ENCODE measurements around the gene NAV2.

NAV2 gene

DNA sequence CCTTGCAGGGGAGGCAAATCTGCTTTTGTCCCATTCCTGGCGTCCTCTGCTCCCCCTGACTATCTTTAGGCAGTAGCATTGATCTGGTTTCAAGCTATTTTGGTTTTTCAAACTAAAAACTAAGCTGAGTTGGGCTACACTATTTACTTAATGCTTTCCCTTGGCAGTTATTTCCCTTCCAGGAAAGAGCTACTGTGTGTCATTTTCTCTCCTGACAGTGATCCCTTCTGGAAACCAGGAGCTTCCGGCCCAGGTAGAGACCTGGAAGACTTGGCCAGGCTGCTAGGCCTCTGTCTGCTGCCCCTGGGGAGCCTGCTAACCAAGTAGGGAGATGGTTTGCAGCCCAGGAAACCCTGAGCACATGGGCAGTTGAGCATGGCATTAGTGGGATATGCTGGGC, 35.0 kb downstream of the NAV2 start:
- no peak for DNase-seq

DNA sequence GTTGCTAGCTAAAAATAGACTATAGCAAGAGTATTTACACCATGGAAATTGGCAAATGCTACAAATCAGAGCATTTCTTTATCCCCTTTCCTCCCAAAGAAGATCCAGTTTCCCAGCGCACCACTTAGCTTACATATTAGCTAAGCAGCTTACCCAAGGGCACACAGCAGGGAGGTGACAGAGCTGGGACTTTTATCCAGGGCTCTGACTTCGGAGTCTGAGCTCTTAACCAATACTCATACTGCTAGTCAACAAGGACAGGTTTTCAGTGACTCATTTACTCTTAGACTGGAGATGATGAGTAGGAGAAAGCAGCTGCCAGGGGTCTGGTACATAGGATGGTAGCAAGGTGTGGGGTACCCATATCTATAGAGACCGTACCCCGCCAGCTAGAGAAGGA, 38.4 kb downstream of the NAV2 start:
- DNase-seq: no peak

GRCh38 chr11:19753451-19754106, 40.9 kb downstream of the NAV2 start:
- no peak for DNase-seq

GRCh38 chr11:19756675-19757475, 44.2 kb downstream of the NAV2 start:
- DNase-seq: no peak

- no peak for DNase-seq
Measured at GRCh38 chr11:19759389-19759788, 46.8 kb downstream of the NAV2 start.

DNA sequence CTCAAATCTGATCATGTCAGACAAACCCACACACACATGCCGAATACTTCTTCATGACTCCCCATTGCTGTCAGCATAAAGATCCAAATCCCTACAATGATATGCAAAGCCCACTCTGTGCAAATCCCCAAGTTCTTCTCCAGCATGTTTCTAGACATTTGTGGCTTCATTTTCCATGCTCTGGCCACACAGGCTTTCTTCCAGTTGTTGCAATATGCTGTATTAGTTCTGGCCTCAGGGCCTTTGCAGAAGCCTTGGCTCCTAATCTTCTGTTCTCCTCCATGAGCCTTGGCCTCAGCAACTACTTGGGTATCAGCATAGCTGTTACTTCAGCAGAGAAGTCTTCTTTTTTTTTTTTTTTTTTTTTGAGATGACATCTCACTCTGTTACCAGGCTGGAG, 49.6 kb downstream of the NAV2 start:
- no peak for DNase-seq

- no peak for DNase-seq
Measured at GRCh38 chr11:19763330-19763729, 50.7 kb downstream of the NAV2 start.

DNA sequence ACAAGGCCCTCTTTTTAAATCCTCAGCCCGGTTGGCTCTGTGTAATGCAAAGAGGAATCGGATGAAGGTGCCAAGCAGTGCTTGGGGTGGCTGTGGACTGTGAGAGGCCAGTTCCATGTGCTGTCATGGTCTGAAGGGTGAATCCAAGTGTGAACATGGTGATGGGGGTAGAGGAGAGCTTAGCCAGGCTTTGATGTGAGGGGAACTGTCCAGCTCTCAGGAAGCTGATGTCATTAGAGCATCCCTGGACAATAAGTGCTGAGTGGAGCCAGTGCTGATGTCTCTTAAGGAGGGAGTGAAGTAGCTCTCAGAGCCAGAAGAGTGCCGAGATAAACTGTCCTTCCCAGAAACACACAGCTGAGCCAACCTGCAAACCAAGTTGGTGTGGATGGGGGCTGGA, 53.6 kb downstream of the NAV2 start:
- no peak for DNase-seq

DNA sequence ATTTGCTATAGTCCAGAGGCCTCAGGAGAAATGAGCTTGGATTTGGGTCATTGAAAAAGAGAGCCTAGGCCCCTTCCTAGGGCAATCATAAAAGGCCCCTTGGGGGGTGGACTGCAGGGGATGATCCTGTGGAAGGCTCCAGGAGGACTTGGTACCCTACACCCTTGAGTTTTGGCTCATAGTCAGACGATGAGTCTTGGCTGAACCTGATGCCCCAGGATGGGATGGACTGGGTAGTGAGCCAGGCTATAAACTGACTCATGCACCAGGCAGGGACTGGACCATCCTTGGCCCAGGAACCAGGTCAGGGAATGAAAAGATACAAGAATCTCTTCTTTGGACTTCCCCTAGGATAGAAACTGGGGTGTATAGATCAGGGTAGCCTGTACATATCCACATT, 54.2 kb downstream of the NAV2 start:
- DNase-seq: no peak

- no peak for DNase-seq
Measured at GRCh38 chr11:19767627-19768151, 55.1 kb downstream of the NAV2 start.

DNA sequence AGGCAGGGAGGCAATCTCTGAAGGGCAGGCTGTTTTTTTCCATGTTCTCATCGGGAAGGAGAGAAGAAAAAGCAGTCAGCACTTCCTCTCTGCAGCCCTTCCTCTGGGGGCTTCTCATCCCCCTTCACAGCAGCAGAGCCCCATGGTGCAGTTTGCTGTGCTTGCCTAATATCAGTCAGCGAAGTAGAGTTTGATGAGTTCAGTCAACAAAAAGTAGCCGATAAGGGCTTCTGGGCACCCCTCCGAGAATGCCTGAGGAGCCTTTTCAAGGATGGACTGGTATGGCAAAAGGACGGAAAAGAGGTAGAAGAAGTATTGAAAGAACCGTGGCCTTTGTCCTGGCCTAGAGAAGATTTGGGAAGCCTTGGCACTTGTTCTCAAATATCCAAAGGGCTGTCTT, 55.6 kb downstream of the NAV2 start:
- DNase-seq: no peak

- no peak for DNase-seq
Measured at GRCh38 chr11:19768815-19769214, 56.2 kb downstream of the NAV2 start.

- DNase-seq: no peak
Measured at GRCh38 chr11:19769820-19770219, 57.2 kb downstream of the NAV2 start.

- no peak for DNase-seq
Measured at GRCh38 chr11:19770277-19770676, 57.6 kb downstream of the NAV2 start.

GRCh38 chr11:19771463-19771862, 58.8 kb downstream of the NAV2 start:
- no peak for DNase-seq

- no peak for DNase-seq
Measured at GRCh38 chr11:19772480-19772879, 59.8 kb downstream of the NAV2 start.

- DNase-seq: no peak
Measured at GRCh38 chr11:19774329-19774728, 61.7 kb downstream of the NAV2 start.

GRCh38 chr11:19774817-19775580, 62.4 kb downstream of the NAV2 start:
- DNase-seq: no peak

- no peak for DNase-seq
Measured at GRCh38 chr11:19775622-19776021, 63.0 kb downstream of the NAV2 start.

DNA sequence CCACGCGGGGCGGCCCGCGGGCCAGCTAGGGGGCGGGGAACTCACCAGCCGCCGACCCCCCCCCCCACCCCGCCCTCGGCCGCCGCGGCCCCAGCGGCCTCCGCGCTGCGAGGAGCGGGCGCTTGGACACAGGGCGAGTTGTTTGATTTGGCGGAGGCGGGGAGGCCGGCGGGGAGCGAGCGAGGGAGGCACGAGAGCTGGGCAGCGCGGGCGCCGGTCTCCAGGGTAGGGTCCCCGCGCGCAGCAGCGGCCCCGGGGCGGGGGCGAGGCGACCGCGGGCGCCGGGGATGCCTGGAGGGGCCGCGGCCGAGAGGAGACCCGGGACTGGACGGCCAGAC, 64.4 kb downstream of the NAV2 start:
- DNase-seq: no peak

DNA sequence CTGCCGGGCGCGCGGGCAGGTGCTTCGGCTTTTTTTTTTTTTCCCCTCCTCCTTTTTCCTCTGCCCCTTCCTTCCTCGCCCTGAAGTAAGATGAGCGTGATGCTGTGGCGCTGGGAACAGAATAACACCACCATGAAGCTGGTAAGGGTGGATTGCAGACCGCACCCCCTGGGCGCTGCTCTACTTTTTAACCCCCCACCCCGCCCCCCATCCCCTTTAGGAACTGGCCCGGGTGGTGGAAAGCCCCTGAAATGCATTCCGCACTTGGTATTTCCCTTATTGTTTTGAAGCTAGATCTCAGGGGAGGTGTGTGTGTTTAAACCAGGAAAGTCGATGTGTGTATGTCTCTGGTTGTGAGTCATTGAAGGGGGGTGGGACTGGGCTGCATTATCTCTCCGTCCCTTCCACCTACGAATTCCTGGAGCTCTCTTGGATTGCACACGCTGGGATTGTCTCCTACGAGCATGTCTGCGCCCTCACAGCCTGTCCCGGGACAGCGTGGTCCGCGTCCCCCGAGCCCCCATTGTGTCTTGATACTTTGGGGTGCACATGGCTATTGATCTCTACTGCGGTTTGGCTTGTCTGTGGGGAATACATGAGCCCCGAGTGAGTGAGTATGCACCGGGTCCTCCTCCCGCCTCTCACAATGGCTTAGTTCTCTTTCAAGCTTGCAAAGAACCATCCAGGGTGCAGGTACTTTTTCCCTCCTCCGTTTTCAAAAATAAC, 64.9 kb downstream of the NAV2 start:
- DNase-seq: no peak

GRCh38 chr11:19779740-19780139, 67.1 kb downstream of the NAV2 start:
- no peak for DNase-seq

DNA sequence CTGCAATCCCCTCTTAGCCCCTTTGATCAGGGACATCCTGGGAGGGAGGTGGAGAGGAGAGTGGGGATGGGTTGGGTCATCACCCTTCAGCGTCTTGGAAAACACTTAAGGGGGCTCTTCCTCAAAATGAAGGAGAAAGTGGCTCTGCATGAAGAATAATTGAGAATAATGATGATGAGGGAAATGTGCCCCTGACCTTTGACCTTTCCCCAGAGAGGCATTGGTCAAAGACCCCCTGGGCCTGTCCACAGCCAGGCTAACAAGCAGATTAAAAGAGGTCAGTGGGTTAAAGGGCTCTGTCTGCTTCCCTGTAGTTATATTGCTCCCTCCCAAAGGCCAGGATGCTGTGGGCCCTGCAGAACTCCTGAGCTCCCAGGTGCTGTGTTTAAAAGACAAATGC, 68.7 kb downstream of the NAV2 start:
- DNase-seq: no peak

Measured in activated gamma-delta T cell treated with Interleukin-2 at 50 U/mL for 16 hours (primary cell).